Measurements from ENCODE around the gene TMEM151B. TPM values are rescaled to one million over a fixed set of nuclear protein-coding genes. Genes with fewer than 3 reads are reported as not detected.

TMEM151B gene
- total RNA-seq, 1 experiment from 2014 or later: not detected

GRCh38 chr6:44235891-44236516, 34.2 kb upstream of the TMEM151B start:
- Histone ChIP-seq H3K36me3 (ENCODE audit: control insufficient read depth, insufficient read depth, low read length) (no peaks in the 10 kb centered on the region), H3K4me3 (ENCODE audit: low read depth, low read length) (no peak overlapping the region), H3K4me1 (peaks cover 19% of the 10 kb centered on the region), H3K27me3 (replicated peaks; ENCODE audit: control insufficient read depth, insufficient read depth, low read length) (no peaks in the 10 kb centered on the region), H3K9me3 (no peaks in the 10 kb centered on the region)
- H3K36me3 Mint-ChIP-seq (ENCODE audit: insufficient read depth, unreplicated experiment): peaks cover 17% of the 10 kb centered on the region
- intact Hi-C loops (cut with micrococcal nuclease; ENCODE audit: unreplicated experiment): no loop called here
- no peaks in the 10 kb centered on the region for H3K27me3 Mint-ChIP-seq (ENCODE audit: insufficient read depth, unreplicated experiment)
- no peaks in the 10 kb centered on the region for H3K9me3 Mint-ChIP-seq (ENCODE audit: unreplicated experiment)
- BruUV-seq (replicated peaks): no TSS peak
- no peak overlapping the region for H3K4me3 Mint-ChIP-seq (ENCODE audit: unreplicated experiment)
- CTCF ChIA-PET: interaction anchor here (0.7 to 3.5 kb wide), 3 partner anchors 12 to 338 kb away, joined by 5 to 25 read pairs (median 8); partner anchors contain the start of gene SLC29A1
- H3K4me1 Mint-ChIP-seq (ENCODE audit: low read depth, unreplicated experiment): peaks cover 17% of the 10 kb centered on the region
- no peak for TF ChIP-seq CTCF (IDR thresholded peaks at IDR 0.05; ENCODE audit: insufficient read depth in 1 of 2, low read depth in 1 of 2, low read length in 1 of 2, severe bottlenecking in 1 of 2, unreplicated experiment in 1 of 2)
- no peak for DNase-seq
- POLR2A ChIA-PET: interaction anchor here (0.6 kb wide), 1 partner anchor 11 kb away, joined by 3 read pairs; the partner anchor contains the start of gene HSP90AB1
- no peak overlapping the region for H3K27ac Mint-ChIP-seq (ENCODE audit: unreplicated experiment)

- no peaks in the 10 kb centered on the region for H3K9me3 Mint-ChIP-seq (ENCODE audit: unreplicated experiment)
- ChIA-PET POLR2A (interaction anchor here (1.0 to 1.1 kb wide), 4 partner anchors 10 to 110 kb away, joined by 3 to 5 read pairs (median 4); partner anchors contain the start of genes HSP90AB1, SLC29A1 and TMEM63B), CTCF (interaction anchor here (0.7 to 1.3 kb wide), 8 partner anchors 10 to 141 kb away, joined by 3 to 12 read pairs (median 4); partner anchors contain the start of genes HSP90AB1, SLC35B2 and TMEM63B)
- H3K4me1 Mint-ChIP-seq (ENCODE audit: low read depth, unreplicated experiment): peaks cover 17% of the 10 kb centered on the region
- Histone ChIP-seq H3K4me3 (ENCODE audit: low read depth, low read length) (peak overlapping the region; percentile 58), H3K27me3 (replicated peaks; ENCODE audit: control insufficient read depth, insufficient read depth, low read length) (no peaks in the 10 kb centered on the region), H3K9me3 (no peaks in the 10 kb centered on the region), H3K4me1 (peaks cover 19% of the 10 kb centered on the region), H3K36me3 (ENCODE audit: control insufficient read depth, insufficient read depth, low read length) (no peaks in the 10 kb centered on the region)
- DNase-seq: peak; percentile 84 to 91
- no peak for TF ChIP-seq CTCF (IDR thresholded peaks at IDR 0.05; ENCODE audit: insufficient read depth in 1 of 2, low read depth in 1 of 2, low read length in 1 of 2, severe bottlenecking in 1 of 2, unreplicated experiment in 1 of 2)
- no peaks in the 10 kb centered on the region for H3K27me3 Mint-ChIP-seq (ENCODE audit: insufficient read depth, unreplicated experiment)
- TSS peak; percentile 76 for BruUV-seq (replicated peaks)
- H3K4me3 Mint-ChIP-seq (ENCODE audit: unreplicated experiment): peak overlapping the region; percentile 89
- peaks cover 14% of the 10 kb centered on the region for H3K36me3 Mint-ChIP-seq (ENCODE audit: insufficient read depth, unreplicated experiment)
- intact Hi-C loops (cut with micrococcal nuclease; ENCODE audit: unreplicated experiment): loop anchor here (1.0 kb wide), 1 partner anchor 65 kb away; no protein-coding TSS in a partner anchor
- H3K27ac Mint-ChIP-seq (ENCODE audit: unreplicated experiment): peak overlapping the region; percentile 95
These were observed 33.0 kb upstream of the TMEM151B start for GRCh38 chr6:44237021-44237812.

- BruUV-seq (replicated peaks): TSS peak; percentile 31
- Mint-ChIP-seq H3K27me3 (ENCODE audit: insufficient read depth, unreplicated experiment) (no peaks in the 10 kb centered on the region), H3K4me1 (ENCODE audit: low read depth, unreplicated experiment) (peaks cover 17% of the 10 kb centered on the region), H3K4me3 (ENCODE audit: unreplicated experiment) (peak overlapping the region; percentile 89), H3K36me3 (ENCODE audit: insufficient read depth, unreplicated experiment) (peaks cover 14% of the 10 kb centered on the region), H3K27ac (ENCODE audit: unreplicated experiment) (peak overlapping the region; percentile 95), H3K9me3 (ENCODE audit: unreplicated experiment) (no peaks in the 10 kb centered on the region)
- H3K27me3 ChIP-seq (replicated peaks; ENCODE audit: control insufficient read depth, insufficient read depth, low read length): no peaks in the 10 kb centered on the region
- H3K4me1 ChIP-seq: peaks cover 19% of the 10 kb centered on the region
- intact Hi-C loops (cut with micrococcal nuclease; ENCODE audit: unreplicated experiment): loop anchor here (1.0 kb wide), 2 partner anchors 66 to 142 kb away; no protein-coding TSS in a partner anchor
- H3K9me3 ChIP-seq: no peaks in the 10 kb centered on the region
- CTCF ChIA-PET: interaction anchor here (0.6 to 1.3 kb wide), 8 partner anchors 9 to 141 kb away, joined by 3 to 12 read pairs (median 3); partner anchors contain the start of genes HSP90AB1, SLC29A1, SLC35B2 and TMEM63B
- POLR2A ChIA-PET: interaction anchor here (1.0 to 1.1 kb wide), 4 partner anchors 9 to 110 kb away, joined by 3 to 5 read pairs (median 4); partner anchors contain the start of genes HSP90AB1, SLC29A1 and TMEM63B
- peak; percentile 69 to 90 for DNase-seq
- peak; percentile 92 to 93 for TF ChIP-seq CTCF (IDR thresholded peaks at IDR 0.05; ENCODE audit: insufficient read depth in 1 of 2, low read depth in 1 of 2, low read length in 1 of 2, severe bottlenecking in 1 of 2, unreplicated experiment in 1 of 2)
- no peaks in the 10 kb centered on the region for H3K36me3 ChIP-seq (ENCODE audit: control insufficient read depth, insufficient read depth, low read length)
- peak overlapping the region; percentile 58 for H3K4me3 ChIP-seq (ENCODE audit: low read depth, low read length)
These were observed 32.3 kb upstream of the TMEM151B start for GRCh38 chr6:44237813-44238433.
